GM18502 (cell line): ENCODE measurements around the gene THSD4.
"Not testable (repeated sequence)": the region's sequence is repeated elsewhere in the genome, so short reads cannot be mapped to it uniquely, and the experiment has no call there.

ENCODE experiments used
- ATAC-seq: cut with Tn5 transposase; IDR thresholded peaks from one replicate; pipeline ENCODE4 v1.9.1; 2021; ENCODE audit warnings: mild to moderate bottlenecking; ENCODE audit not compliant: unreplicated experiment, poor library complexity

THSD4 gene

GRCh38 chr15:71143373-71144310, 28.4 kb downstream of the THSD4 start:
- ATAC-seq, result no peak

- no peak for ATAC-seq
Observed at GRCh38 chr15:71145648-71146047, 30.4 kb downstream of the THSD4 start.

DNA sequence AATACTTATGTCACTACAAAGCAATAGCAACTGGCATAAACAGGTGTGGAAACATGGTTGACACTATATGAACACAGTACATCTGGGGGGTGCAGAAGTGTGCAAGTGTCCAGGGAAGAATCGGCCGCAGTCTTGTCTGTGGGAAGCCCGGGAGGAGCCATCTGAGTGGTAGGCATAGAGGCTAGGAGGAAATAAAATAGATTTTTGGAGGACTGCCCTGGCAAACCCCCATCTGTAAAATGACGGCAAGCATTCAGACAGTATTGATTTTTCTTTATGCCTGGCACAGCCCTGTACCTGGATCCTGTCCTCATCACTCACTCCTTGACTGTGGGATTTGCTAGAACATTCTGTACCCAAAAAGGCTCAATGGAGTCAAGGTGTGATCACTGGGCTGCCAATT, 31.3 kb downstream of the THSD4 start:
- no peak for ATAC-seq

- no peak for ATAC-seq
Observed at GRCh38 chr15:71148048-71148447, 32.8 kb downstream of the THSD4 start.

GRCh38 chr15:71149646-71150557, 34.6 kb downstream of the THSD4 start:
- no peak for ATAC-seq

DNA sequence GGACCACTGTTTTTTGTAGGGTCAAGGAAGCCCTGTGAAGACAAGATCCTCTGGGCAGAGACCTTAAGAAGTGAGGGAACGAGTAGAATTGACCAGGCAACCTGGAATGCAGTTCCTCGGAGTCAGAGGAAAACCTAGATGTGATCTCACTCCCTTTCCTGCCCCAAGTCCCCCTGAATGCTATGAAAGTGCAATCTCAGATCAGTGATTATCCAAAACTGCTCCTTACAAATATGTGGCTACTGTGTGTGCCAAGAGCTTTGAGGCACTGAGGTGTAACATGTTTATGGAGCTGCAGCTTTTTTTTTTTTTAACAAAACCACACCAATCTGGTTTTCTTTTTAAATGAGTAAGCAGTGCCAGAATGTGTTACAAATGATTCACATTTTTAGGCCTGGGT, 35.8 kb downstream of the THSD4 start:
- no peak for ATAC-seq

GRCh38 chr15:71152542-71152941, 37.3 kb downstream of the THSD4 start:
- no peak for ATAC-seq

DNA sequence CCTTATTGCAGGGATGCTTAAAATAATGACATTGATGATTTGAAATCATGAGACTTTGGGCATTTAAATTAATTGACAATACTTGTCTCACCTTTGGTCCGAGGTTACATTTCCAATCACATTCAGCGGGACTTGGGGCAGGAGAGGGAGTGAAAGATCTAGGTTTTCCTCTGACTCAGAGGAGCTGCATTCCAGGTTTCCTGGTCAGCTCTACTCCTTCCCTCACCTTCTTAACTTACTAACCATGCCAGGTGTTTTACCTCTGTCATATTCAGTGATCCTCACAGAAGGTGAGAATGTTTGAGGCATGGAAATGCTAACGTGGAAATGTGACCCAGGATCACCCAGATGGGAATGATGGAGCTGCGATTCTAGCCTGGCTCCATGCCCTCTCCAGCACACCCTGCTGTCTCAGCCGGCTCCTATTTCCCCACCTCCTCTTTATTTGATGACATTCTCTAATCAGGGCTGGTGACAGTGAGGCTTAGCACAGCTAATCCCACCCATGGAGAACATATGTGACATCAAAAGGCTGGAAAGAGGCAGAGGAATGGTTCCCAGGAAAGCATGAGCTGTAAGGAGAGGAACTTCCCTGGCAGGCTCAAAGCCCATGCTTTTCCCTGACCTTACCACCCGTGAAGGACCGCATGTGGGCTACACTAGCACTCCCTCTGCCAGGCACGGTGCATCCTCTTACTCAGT, 38.7 kb downstream of the THSD4 start:
- no peak for ATAC-seq

- ATAC-seq, result no peak
Observed at GRCh38 chr15:71154607-71155200, 39.4 kb downstream of the THSD4 start.

GRCh38 chr15:71155534-71155933, 40.3 kb downstream of the THSD4 start:
- no peak for ATAC-seq

- no peak for ATAC-seq
Observed at GRCh38 chr15:71160976-71161375, 45.7 kb downstream of the THSD4 start.

DNA sequence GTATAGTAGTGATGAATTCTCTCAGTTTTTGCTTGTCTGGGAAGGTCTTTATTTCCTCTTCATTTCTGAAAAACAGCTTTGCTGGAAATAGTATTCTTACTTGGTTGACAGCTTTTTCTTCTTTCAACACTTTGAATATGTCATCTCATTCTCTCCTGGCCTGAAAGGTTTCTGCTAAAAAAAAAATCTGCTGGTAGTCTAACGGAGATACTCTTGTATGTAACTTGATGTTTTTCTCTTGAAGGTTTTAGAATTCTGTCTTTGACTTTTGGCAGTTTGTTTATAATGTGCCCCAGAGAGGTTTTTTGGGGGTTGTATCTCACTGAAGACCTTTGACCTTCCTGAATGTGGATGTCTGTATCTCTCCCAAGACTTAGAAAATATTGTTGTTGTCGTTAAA, 47.0 kb downstream of the THSD4 start:
- ATAC-seq, result no peak

DNA sequence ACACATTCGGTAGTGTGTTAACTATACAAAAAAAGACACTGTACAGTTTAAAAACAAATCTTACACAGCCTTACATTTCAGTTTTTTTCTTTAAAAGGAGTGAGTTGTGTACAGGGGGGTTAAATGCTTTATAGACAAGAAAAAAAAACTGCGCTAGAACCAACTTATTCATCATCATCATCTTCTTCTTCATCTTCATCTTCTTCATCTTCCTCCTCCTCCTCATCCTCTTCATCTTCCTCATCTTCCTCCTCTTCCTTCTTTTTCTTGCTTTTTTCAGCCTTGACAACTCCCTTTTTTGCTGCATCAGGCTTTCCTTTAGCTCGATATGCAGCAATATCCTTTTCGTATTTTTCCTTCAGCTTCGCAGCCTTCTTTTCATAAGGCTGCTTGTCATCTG, 49.3 kb downstream of the THSD4 start:
- not testable (repeated sequence) for ATAC-seq

DNA sequence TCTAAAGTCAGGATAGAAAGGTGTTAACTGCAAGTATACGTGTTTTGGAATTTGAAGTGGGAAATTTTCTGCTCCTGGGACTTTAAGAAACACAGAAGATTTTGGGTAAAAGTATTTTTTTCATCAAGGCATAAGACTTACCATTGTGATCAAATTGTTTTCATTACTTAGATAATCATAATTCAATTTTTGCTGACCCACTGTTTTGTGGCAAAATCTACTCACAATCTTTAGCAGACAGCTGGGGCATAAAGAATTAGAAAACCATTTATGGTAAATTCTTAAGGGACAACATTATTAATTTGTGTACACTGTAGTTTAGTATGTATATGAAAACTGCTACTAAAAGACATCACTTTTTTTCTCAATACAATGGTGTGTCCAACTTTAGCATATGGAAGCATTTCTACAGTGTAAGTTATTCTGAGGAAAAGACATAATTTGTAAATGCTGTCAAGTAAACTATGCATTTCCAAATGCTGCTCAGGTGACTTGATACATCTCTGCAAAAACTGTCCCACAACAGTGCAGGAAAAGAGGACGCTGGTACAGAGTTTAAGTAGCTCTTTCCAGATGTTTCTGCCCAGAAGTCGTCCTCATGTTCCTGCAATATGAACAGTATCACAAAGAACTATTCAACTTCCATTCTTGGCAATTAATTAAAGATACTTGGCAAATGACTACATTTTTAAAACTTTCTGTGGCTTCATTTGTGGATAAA, 52.3 kb downstream of the THSD4 start:
- ATAC-seq, result no peak

DNA sequence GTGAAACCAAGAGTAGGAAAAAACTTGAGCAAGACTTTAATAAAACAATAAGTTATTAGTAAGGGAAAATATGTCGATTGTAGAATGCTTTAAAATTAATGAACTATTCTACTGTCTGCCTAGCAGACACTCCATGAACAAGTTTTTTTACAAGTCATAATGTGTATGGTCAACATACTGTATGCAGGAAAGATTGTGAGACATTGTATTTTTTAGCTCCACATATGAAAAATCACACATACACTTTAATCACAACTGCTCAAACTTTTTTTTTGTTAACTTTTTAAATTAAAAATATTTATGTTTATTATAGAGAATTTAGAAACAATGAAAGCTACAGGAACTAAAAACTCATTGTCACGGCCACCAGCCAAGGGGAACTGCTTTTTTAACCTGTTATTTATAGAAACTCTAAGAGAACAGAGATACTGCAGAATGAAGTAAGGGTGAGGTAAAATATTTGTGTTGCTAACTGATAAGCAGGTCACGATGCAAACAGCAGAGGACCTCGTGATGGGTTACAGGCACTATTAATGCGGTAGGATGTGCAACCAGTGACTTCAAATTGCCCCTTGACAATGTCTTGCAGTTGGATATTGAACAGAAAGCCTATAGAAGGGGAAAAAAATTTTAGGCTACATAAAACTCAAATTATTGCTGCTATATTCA, 53.0 kb downstream of the THSD4 start:
- no peak for ATAC-seq

- ATAC-seq, result no peak
Observed at GRCh38 chr15:71170163-71170562, 54.9 kb downstream of the THSD4 start.

- ATAC-seq, result no peak
Observed at GRCh38 chr15:71171195-71171594, 55.9 kb downstream of the THSD4 start.

- ATAC-seq, result not testable (repeated sequence)
Observed at GRCh38 chr15:71174360-71174759, 59.1 kb downstream of the THSD4 start.
